Mononuclear cell (primary cell): ENCODE measurements around the gene AXL. TPM values are rescaled to one million over a fixed set of nuclear protein-coding genes. Genes with fewer than 3 reads are reported as not detected.

ENCODE experiments used
- H3K27me3 ChIP-seq: 2 replicates; pipeline ENCODE4 v1.6.0; 2011; ENCODE audit warnings: low read length, control low read depth; ENCODE audit not compliant: insufficient read depth
- H3K4me1 ChIP-seq: 2 replicates; pipeline ENCODE4 v1.5.1; 2011; ENCODE audit warnings: mild to moderate bottlenecking, low read length, control low read depth; ENCODE audit not compliant: insufficient read depth
- H3K4me3 ChIP-seq: 2 replicates; pipeline ENCODE4 v1.5.1; 2011; ENCODE audit warnings: mild to moderate bottlenecking, low read length, moderate library complexity
- H3K9me3 ChIP-seq: 2 replicates; pipeline ENCODE4 v1.5.1; 2011; ENCODE audit warnings: low read depth, mild to moderate bottlenecking, control low read depth, low read length
- total RNA-seq: library from RNA; depleted of rRNA; stranded (reverse); fragments of >200 nt; gene quantifications from one replicate; pipeline ENCODE4 v1.2.3, GENCODE V29; 2012

Gene AXL
- total RNA-seq, 1 donor = 0.31 TPM

DNA sequence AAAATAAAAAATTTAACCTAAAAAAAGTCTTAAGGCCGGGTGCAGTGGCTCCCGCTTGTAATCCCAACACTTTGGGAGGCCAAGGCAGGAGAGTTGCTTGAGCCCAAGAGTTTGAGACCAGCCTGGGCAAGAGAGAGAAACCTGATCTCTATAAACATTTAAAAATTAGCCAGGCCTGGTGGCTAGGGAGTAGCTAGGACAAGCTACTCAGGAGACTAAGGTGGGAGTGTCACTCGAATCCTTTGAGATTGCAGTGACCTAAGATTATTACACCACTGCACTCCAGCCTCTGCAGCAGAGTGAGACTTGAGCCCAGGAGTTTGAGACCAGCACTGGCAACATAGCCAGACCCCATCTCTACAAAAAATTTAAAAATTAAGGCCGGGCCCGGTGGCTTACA, 92.0 kb downstream of the AXL start:
- Histone ChIP-seq H3K27me3 (no peaks in the 10 kb centered on the region), H3K4me3 (no peak overlapping the region), H3K9me3 (no peaks in the 10 kb centered on the region), H3K4me1 (peaks cover 59% of the 10 kb centered on the region)

Other genes with a start within 250 kb of the AXL start
- not detected for gene CYP2B6, start 227.9 kb upstream of the AXL start, total RNA-seq
- not detected for gene CYP2A13, start 130.8 kb upstream of the AXL start, total RNA-seq
- 0.10 TPM for gene CYP2F1, start 104.8 kb upstream of the AXL start, total RNA-seq
- 2.1 TPM for gene CYP2S1, start 26.0 kb upstream of the AXL start, total RNA-seq
- gene HNRNPUL1, start 45.1 kb downstream of the AXL start, total RNA-seq = 171 TPM
- 10.1 TPM for gene CCDC97, start 90.9 kb downstream of the AXL start, total RNA-seq
- gene TGFB1, start 134.7 kb downstream of the AXL start, total RNA-seq = 90.6 TPM
- gene B9D2, start 144.9 kb downstream of the AXL start, total RNA-seq = 3.8 TPM
- gene TMEM91, start 157.3 kb downstream of the AXL start, total RNA-seq = 14.2 TPM
- gene EXOSC5, start 178.1 kb downstream of the AXL start, total RNA-seq = 8.0 TPM
- 30.2 TPM for gene BCKDHA, start 178.6 kb downstream of the AXL start, total RNA-seq
- 0.42 TPM for gene B3GNT8, start 208.2 kb downstream of the AXL start, total RNA-seq
- 13.0 TPM for gene DMAC2, start 220.7 kb downstream of the AXL start, total RNA-seq
- gene ERICH4, start 223.9 kb downstream of the AXL start, total RNA-seq = not detected